PFSK-1 (cell line): ENCODE measurements around the gene RCSD1. TPM values are rescaled to one million over a fixed set of nuclear protein-coding genes. Genes with fewer than 3 reads are reported as not detected.

Experiments
- FOXP2 ChIP-seq: optimal IDR thresholded peaks from 2 replicates; pipeline ENCODE3; 2011; ENCODE audit warnings: borderline replicate concordance, control low read depth, inconsistent platforms; ENCODE audit not compliant: insufficient read depth; ENCODE audit errors: extremely low read length, extremely low read depth
- POLR2AphosphoS5 ChIP-seq: IDR thresholded peaks from 2 replicates; pipeline ENCODE4 v1.6.1; 2012; ENCODE audit warnings: low read depth, mild to moderate bottlenecking, control low read depth, low read length, moderate library complexity
- REST ChIP-seq, 2 experiments: IDR thresholded peaks; 2 replicates each; pipeline versions ENCODE4 v1.6.1 to v1.8.0; 2011 to 2012; ENCODE audit warnings: low read depth in 2 of 2, low read length in 2 of 2, control low read depth in 1 of 2, inconsistent platforms in 1 of 2, mild to moderate bottlenecking in 1 of 2, moderate library complexity in 1 of 2; ENCODE audit not compliant: insufficient read depth in 1 of 2
- SIN3A ChIP-seq: IDR thresholded peaks from 2 replicates; pipeline ENCODE4 v1.6.1; 2012; ENCODE audit warnings: mild to moderate bottlenecking, low read length, moderate library complexity, borderline replicate concordance; ENCODE audit not compliant: insufficient read depth
- TAF1 ChIP-seq: IDR thresholded peaks from 2 replicates; pipeline ENCODE4 v1.6.1; 2012; ENCODE audit warnings: low read length, control low read depth, borderline replicate concordance; ENCODE audit not compliant: insufficient read depth
- polyA plus RNA-seq: library from polyadenylated mRNA; unstranded; fragments of >200 nt; gene quantifications from one replicate; pipeline ENCODE4 v1.2.1, GENCODE V29; 2012; ENCODE audit warnings: low read depth, missing spikeins; ENCODE audit not compliant: insufficient read length

The RCSD1 gene
- not detected for polyA plus RNA-seq

GRCh38 chr1:167629681-167630567 lies at the start of gene RCSD1:
TSS of gene RCSD1 (plus strand) at chr1:167630232. CDS start at chr1:167630424, 192 bp downstream.
- no peak for TF ChIP-seq REST (IDR thresholded peaks at IDR 0.05; ENCODE audit: insufficient read depth in 1 of 2, low read depth in 2 of 2, low read length in 2 of 2)
- no peak for TF ChIP-seq TAF1
- no peak for TF ChIP-seq SIN3A
- no peak for TF ChIP-seq POLR2AphosphoS5
- TF ChIP-seq FOXP2, result no peak

GRCh38 chr1:167582064-167582463 lies 48.0 kb upstream of the RCSD1 start:
- TF ChIP-seq POLR2AphosphoS5 (no peak), FOXP2 (no peak), SIN3A (no peak), REST (IDR thresholded peaks at IDR 0.05; ENCODE audit: insufficient read depth in 1 of 2, low read depth in 2 of 2, low read length in 2 of 2) (no peak), TAF1 (no peak)

GRCh38 chr1:167582722-167583121 lies 47.3 kb upstream of the RCSD1 start:
- TF ChIP-seq FOXP2 (no peak), REST (IDR thresholded peaks at IDR 0.05; ENCODE audit: insufficient read depth in 1 of 2, low read depth in 2 of 2, low read length in 2 of 2) (no peak), TAF1 (no peak), SIN3A (no peak), POLR2AphosphoS5 (no peak)

- TF ChIP-seq TAF1 (no peak), SIN3A (no peak), FOXP2 (no peak), POLR2AphosphoS5 (no peak), REST (IDR thresholded peaks at IDR 0.05; ENCODE audit: insufficient read depth in 1 of 2, low read depth in 2 of 2, low read length in 2 of 2) (no peak)
Observed at GRCh38 chr1:167584581-167584980, 45.5 kb upstream of the RCSD1 start.
